PFSK-1 (cell line): ENCODE results near the gene ADAMTS2.

Experiments
- FOXP2 ChIP-seq: optimal IDR thresholded peaks from 2 replicates; pipeline ENCODE3; 2011; ENCODE audit warnings: borderline replicate concordance, control low read depth, inconsistent platforms; ENCODE audit not compliant: insufficient read depth; ENCODE audit errors: extremely low read length, extremely low read depth
- POLR2AphosphoS5 ChIP-seq: IDR thresholded peaks from 2 replicates; pipeline ENCODE4 v1.6.1; 2012; ENCODE audit warnings: low read depth, mild to moderate bottlenecking, control low read depth, low read length, moderate library complexity
- REST ChIP-seq, 2 experiments: IDR thresholded peaks; 2 replicates each; pipeline versions ENCODE4 v1.6.1 to v1.8.0; 2011 to 2012; ENCODE audit warnings: low read depth in 2 of 2, low read length in 2 of 2, control low read depth in 1 of 2, inconsistent platforms in 1 of 2, mild to moderate bottlenecking in 1 of 2, moderate library complexity in 1 of 2; ENCODE audit not compliant: insufficient read depth in 1 of 2
- SIN3A ChIP-seq: IDR thresholded peaks from 2 replicates; pipeline ENCODE4 v1.6.1; 2012; ENCODE audit warnings: mild to moderate bottlenecking, low read length, moderate library complexity, borderline replicate concordance; ENCODE audit not compliant: insufficient read depth
- TAF1 ChIP-seq: IDR thresholded peaks from 2 replicates; pipeline ENCODE4 v1.6.1; 2012; ENCODE audit warnings: low read length, control low read depth, borderline replicate concordance; ENCODE audit not compliant: insufficient read depth

Gene ADAMTS2

GRCh38 chr5:179342577-179342976 lies 2.7 kb downstream of the ADAMTS2 start:
- TF ChIP-seq TAF1 (no peak), REST (IDR thresholded peaks at IDR 0.05; ENCODE audit: insufficient read depth in 1 of 2, low read depth in 2 of 2, low read length in 2 of 2) (no peak), SIN3A (no peak), FOXP2 (no peak), POLR2AphosphoS5 (no peak)

DNA sequence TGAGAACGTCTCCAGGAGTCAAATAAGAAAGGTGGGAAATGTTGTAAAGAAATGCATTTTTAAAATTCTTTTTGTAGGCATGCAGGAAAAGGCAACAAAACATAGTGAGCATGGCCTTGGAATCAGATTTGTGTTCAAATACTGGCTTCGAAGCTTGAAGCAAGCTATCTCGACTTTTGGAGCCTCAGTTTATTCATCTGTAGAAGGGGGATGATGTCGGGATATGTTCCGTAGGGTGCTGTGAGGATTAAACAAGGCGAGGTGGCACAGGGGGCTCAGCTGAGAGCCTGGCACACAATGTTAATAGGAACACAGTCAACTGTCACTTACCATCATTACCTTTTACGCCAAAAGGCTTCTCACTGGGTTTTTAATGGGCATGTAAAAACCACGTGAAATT lies 4.8 kb downstream of the ADAMTS2 start:
- no peak for TF ChIP-seq POLR2AphosphoS5
- no peak for TF ChIP-seq FOXP2
- TF ChIP-seq TAF1, result no peak
- no peak for TF ChIP-seq SIN3A
- TF ChIP-seq REST (IDR thresholded peaks at IDR 0.05; ENCODE audit: insufficient read depth in 1 of 2, low read depth in 2 of 2, low read length in 2 of 2), result no peak

- TF ChIP-seq TAF1, result no peak
- TF ChIP-seq FOXP2, result no peak
- no peak for TF ChIP-seq POLR2AphosphoS5
- TF ChIP-seq REST (IDR thresholded peaks at IDR 0.05; ENCODE audit: insufficient read depth in 1 of 2, low read depth in 2 of 2, low read length in 2 of 2), result no peak
- no peak for TF ChIP-seq SIN3A
Measured at GRCh38 chr5:179339996-179340395, 5.3 kb downstream of the ADAMTS2 start.

GRCh38 chr5:179339081-179339480 lies 6.2 kb downstream of the ADAMTS2 start:
- TF ChIP-seq TAF1 (no peak), POLR2AphosphoS5 (no peak), SIN3A (no peak), FOXP2 (no peak), REST (IDR thresholded peaks at IDR 0.05; ENCODE audit: insufficient read depth in 1 of 2, low read depth in 2 of 2, low read length in 2 of 2) (no peak)
